ENCODE measurements around the gene SLC22A15. TPM values are rescaled to one million over a fixed set of nuclear protein-coding genes. Genes with fewer than 3 reads are reported as not detected.
A peak's percentile ranks its signal among the peaks of the same experiment; 100 is the strongest.

SLC22A15 gene
- total RNA-seq, 2 donors from 2014 or later = 7.3 to 11.9 TPM

DNA sequence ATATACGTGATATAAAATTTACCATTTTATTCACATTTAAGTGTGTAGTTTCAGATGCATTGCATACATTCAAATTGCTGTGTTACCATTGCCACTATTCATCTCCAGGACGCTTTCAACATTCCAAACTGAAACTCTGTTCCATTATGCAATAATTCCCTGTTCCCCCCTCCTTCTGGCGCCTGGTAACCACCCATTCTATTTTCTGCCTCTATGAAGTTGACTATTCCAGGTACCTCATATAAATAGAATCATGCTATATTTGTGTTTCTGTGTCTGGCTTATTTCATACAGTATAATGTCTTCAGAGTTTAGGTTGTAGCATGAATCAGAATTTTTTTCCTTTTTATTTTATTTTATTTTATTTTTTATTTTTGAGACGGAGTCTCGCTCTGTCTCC, 41.7 kb downstream of the SLC22A15 start:
- TF ChIP-seq, protein P1, sequence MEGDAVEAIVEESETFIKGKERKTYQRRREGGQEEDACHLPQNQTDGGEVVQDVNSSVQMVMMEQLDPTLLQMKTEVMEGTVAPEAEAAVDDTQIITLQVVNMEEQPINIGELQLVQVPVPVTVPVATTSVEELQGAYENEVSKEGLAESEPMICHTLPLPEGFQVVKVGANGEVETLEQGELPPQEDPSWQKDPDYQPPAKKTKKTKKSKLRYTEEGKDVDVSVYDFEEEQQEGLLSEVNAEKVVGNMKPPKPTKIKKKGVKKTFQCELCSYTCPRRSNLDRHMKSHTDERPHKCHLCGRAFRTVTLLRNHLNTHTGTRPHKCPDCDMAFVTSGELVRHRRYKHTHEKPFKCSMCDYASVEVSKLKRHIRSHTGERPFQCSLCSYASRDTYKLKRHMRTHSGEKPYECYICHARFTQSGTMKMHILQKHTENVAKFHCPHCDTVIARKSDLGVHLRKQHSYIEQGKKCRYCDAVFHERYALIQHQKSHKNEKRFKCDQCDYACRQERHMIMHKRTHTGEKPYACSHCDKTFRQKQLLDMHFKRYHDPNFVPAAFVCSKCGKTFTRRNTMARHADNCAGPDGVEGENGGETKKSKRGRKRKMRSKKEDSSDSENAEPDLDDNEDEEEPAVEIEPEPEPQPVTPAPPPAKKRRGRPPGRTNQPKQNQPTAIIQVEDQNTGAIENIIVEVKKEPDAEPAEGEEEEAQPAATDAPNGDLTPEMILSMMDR (IDR thresholded peaks at IDR 0.05) = no peak
- Histone ChIP-seq H3K27me3 (replicated peaks; ENCODE audit: insufficient read depth) (no peaks in the 10 kb centered on the region), H3K27ac (no peak overlapping the region), H3K4me1 (ENCODE audit: control insufficient read depth in 1 of 2, low read depth in 2 of 2) (no peaks in the 10 kb centered on the region), H3K4me3 (no peak overlapping the region), H3K9me3 (no peaks in the 10 kb centered on the region), H3K36me3 (no peaks in the 10 kb centered on the region)
- no peak for ATAC-seq (ENCODE audit: insufficient number of reproducible peaks, low FRiP score, low read depth)
- no peak for DNase-seq (ENCODE audit: low spot score)

DNA sequence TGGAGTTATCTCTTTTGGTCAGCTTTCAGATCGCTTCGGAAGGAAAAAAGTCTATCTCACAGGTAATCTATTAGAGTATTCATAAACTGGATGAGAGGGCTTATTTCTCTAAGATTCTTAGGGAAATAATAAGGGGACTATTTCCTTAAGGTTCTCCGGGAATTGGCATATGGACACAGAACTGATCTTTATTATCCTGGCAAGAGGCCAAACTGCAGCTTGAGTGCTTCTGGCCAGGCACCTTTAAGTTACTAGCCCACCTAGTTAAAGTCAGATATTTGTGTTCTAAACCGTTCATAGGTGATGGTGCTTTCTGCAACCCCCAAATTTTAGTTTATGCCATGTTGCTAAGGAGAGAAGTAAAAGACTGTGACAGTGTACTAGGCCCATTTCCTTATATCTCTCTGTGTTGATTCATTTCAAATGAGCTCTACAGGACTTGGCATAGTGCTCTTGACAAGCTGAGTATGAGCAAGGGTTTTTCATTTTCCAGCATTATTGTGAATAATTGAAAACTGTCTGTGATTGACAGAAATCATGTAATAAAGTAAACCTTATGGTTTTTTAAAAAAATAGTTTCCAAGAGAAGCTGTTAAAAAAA, 43.4 kb downstream of the SLC22A15 start:
- no peak overlapping the region for H3K27ac ChIP-seq
- no peak overlapping the region for H3K4me3 ChIP-seq

DNA sequence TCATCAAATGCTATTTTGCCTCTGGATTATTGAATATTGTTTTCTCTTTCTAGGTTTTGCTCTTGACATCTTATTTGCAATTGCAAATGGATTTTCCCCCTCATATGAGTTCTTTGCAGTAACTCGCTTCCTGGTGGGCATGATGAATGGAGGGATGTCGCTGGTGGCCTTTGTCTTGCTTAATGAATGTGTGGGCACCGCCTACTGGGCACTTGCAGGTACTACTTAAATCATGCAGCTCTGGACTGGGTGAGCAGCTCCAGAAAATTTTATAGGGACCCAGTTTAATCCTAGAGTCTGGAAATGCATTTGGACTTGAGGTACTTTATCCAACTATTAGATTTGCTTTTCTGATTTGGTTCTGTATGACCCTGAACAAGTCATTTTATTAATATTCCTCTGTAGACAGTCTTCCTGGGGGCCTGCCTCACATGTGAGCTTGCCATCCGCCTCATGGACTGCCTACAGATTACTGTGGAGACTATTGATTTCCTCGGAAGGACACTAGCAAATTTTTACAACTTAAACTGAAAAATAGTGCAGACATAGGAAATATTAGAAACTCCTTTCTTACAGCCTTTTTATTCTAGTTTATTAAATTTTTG, 44.5 kb downstream of the SLC22A15 start:
- no peak overlapping the region for H3K4me3 ChIP-seq
- no peaks in the 10 kb centered on the region for H3K9me3 ChIP-seq
- no peaks in the 10 kb centered on the region for H3K36me3 ChIP-seq
- TF ChIP-seq, protein P1 (IDR thresholded peaks at IDR 0.05) = peak; percentile 54
- H3K27ac ChIP-seq = no peak overlapping the region
- DNase-seq (ENCODE audit: low spot score) (no peak), ATAC-seq (ENCODE audit: insufficient number of reproducible peaks, low FRiP score, low read depth) (no peak)
- no peaks in the 10 kb centered on the region for H3K27me3 ChIP-seq (replicated peaks; ENCODE audit: insufficient read depth)
- no peaks in the 10 kb centered on the region for H3K4me1 ChIP-seq (ENCODE audit: control insufficient read depth in 1 of 2, low read depth in 2 of 2)

More for the DNA sequence above, 43.4 kb downstream of the SLC22A15 start:
- Histone ChIP-seq H3K27me3 (replicated peaks; ENCODE audit: insufficient read depth) (no peaks in the 10 kb centered on the region), H3K9me3 (no peaks in the 10 kb centered on the region), H3K36me3 (no peaks in the 10 kb centered on the region), H3K4me1 (ENCODE audit: control insufficient read depth in 1 of 2, low read depth in 2 of 2) (no peaks in the 10 kb centered on the region)
- DNase-seq (ENCODE audit: low spot score) = no peak
- TF ChIP-seq, protein P1 (IDR thresholded peaks at IDR 0.05) = no peak
- no peak for ATAC-seq (ENCODE audit: insufficient number of reproducible peaks, low FRiP score, low read depth)

DNA sequence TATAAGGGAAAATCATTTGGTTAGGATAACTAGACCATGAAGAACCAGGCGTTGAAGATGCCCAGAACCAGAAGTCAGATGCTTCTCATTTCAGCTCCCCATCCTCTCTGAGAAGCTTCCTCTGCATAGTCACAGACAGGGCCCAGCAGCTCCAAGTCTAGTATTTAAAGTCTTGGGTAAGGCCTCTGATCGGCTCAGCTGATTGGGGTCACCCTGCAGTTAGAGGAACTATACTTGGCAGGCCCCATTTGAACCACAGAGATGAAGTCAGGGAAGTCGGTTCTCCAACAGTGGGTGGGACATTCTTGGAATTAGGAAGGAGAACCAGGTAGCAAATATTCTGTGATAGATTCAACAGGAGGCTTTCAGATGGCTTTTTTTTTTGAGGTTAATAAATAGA, 48.3 kb downstream of the SLC22A15 start:
- no peak for ATAC-seq (ENCODE audit: insufficient number of reproducible peaks, low FRiP score, low read depth)
- Histone ChIP-seq H3K4me1 (ENCODE audit: control insufficient read depth in 1 of 2, low read depth in 2 of 2) (no peaks in the 10 kb centered on the region), H3K9me3 (no peaks in the 10 kb centered on the region)

DNA sequence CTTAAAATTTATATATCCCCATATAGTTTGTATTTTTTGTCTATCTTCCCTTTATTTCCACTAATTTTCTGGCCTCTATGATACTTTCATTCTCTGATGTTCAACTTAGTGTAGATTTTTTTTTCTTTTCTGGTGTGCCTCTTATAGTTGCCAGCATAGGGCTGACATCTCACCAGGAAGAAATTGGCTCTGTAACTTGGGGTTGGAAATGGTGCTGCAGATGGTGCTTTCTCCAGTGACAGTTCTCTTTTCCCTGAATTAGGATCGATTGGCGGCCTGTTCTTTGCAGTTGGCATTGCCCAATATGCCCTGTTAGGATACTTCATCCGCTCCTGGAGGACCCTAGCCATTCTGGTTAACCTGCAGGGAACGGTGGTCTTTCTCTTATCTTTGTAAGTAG, 50.3 kb downstream of the SLC22A15 start:
- Histone ChIP-seq H3K4me1 (ENCODE audit: control insufficient read depth in 1 of 2, low read depth in 2 of 2) (no peaks in the 10 kb centered on the region), H3K36me3 (peaks cover 2% of the 10 kb centered on the region), H3K9me3 (no peaks in the 10 kb centered on the region), H3K27ac (no peak overlapping the region), H3K27me3 (replicated peaks; ENCODE audit: insufficient read depth) (no peaks in the 10 kb centered on the region), H3K4me3 (no peak overlapping the region)
- ATAC-seq (ENCODE audit: insufficient number of reproducible peaks, low FRiP score, low read depth) = no peak
- DNase-seq (ENCODE audit: low spot score) = no peak
- TF ChIP-seq, protein P1 (IDR thresholded peaks at IDR 0.05) = no peak

More for the DNA sequence above, 48.3 kb downstream of the SLC22A15 start:
- no peak overlapping the region for H3K27ac ChIP-seq
- no peak for DNase-seq (ENCODE audit: low spot score)
- TF ChIP-seq, protein P1 (IDR thresholded peaks at IDR 0.05) = no peak
- no peaks in the 10 kb centered on the region for H3K36me3 ChIP-seq
- no peaks in the 10 kb centered on the region for H3K27me3 ChIP-seq (replicated peaks; ENCODE audit: insufficient read depth)
- no peak overlapping the region for H3K4me3 ChIP-seq
